ENCODE measurements around the gene PARD3B.

DNA sequence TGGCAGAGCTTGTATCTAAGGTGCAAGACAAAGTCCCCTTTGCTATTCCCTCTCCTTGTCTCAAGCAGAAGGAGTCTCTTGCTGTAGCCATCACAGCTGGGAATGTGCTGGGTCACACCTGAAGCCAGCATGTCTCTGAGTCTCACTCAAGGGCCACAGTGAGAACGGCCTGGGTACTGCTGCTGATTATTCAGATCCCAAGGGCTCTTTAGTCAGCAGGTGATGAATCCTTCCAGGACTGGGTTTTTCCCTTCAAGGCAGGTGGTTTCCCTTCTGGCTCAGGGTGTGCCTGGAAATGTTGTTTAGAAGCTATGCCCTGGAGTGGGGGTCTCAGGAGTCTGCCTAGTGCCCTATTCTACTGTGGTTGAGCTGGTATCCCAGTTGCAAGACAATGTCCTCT is 356.3 kb downstream of the PARD3B start:
- TF ChIP-seq, protein P1, sequence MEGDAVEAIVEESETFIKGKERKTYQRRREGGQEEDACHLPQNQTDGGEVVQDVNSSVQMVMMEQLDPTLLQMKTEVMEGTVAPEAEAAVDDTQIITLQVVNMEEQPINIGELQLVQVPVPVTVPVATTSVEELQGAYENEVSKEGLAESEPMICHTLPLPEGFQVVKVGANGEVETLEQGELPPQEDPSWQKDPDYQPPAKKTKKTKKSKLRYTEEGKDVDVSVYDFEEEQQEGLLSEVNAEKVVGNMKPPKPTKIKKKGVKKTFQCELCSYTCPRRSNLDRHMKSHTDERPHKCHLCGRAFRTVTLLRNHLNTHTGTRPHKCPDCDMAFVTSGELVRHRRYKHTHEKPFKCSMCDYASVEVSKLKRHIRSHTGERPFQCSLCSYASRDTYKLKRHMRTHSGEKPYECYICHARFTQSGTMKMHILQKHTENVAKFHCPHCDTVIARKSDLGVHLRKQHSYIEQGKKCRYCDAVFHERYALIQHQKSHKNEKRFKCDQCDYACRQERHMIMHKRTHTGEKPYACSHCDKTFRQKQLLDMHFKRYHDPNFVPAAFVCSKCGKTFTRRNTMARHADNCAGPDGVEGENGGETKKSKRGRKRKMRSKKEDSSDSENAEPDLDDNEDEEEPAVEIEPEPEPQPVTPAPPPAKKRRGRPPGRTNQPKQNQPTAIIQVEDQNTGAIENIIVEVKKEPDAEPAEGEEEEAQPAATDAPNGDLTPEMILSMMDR (IDR thresholded peaks at IDR 0.05; ENCODE audit: insufficient read depth, low read length), result no peak
- no peak for TF ChIP-seq POLR2AphosphoS5 (IDR thresholded peaks at IDR 0.05; ENCODE audit: low read depth)
